ENCODE measurements around the gene TEX30. TPM values are rescaled to one million over a fixed set of nuclear protein-coding genes. Genes with fewer than 3 reads are reported as not detected.

The TEX30 gene
- polyA plus RNA-seq, 2 of the 4 experiments (the other 2 are of a cell fraction), result 12.9 to 21.3 TPM

- TF ChIP-seq, protein P1, sequence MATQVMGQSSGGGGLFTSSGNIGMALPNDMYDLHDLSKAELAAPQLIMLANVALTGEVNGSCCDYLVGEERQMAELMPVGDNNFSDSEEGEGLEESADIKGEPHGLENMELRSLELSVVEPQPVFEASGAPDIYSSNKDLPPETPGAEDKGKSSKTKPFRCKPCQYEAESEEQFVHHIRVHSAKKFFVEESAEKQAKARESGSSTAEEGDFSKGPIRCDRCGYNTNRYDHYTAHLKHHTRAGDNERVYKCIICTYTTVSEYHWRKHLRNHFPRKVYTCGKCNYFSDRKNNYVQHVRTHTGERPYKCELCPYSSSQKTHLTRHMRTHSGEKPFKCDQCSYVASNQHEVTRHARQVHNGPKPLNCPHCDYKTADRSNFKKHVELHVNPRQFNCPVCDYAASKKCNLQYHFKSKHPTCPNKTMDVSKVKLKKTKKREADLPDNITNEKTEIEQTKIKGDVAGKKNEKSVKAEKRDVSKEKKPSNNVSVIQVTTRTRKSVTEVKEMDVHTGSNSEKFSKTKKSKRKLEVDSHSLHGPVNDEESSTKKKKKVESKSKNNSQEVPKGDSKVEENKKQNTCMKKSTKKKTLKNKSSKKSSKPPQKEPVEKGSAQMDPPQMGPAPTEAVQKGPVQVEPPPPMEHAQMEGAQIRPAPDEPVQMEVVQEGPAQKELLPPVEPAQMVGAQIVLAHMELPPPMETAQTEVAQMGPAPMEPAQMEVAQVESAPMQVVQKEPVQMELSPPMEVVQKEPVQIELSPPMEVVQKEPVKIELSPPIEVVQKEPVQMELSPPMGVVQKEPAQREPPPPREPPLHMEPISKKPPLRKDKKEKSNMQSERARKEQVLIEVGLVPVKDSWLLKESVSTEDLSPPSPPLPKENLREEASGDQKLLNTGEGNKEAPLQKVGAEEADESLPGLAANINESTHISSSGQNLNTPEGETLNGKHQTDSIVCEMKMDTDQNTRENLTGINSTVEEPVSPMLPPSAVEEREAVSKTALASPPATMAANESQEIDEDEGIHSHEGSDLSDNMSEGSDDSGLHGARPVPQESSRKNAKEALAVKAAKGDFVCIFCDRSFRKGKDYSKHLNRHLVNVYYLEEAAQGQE (IDR thresholded peaks at IDR 0.05), result no peak
- TF ChIP-seq HOXB13 (CRISPR knock-in tag; IDR thresholded peaks at IDR 0.05; ENCODE audit: low read depth), result no peak
- no peak for TF ChIP-seq BHLHE40 (IDR thresholded peaks at IDR 0.05; ENCODE audit: low read depth, low read length)
- TF ChIP-seq CEBPB (IDR thresholded peaks at IDR 0.05), result no peak
- TF ChIP-seq POLR2AphosphoS2 (conservative IDR thresholded peaks at IDR 0.05; ENCODE audit: low read length), result no peak
These were observed 42.2 kb upstream of the TEX30 start (continued) for GRCh38 chr13:102815788-102816187.

DNA sequence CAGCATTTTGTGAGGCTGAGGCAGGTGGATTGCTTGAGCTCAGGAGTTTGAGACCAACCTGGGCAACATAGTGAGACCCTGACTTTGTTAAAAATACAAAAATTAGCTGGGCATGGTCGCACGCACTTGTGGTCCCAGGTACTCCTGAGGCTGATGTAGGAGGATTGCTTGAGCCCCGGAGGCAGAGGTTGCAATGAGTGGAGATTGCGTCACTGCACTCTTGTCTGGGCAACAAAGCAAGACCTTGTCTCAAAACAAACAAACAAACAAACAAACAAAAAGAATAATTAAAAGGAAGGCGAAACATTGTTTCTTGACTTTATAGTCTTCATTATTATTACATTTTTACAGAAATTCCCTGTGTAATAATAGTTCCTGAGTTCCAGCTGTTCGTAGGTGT, 41.2 kb upstream of the TEX30 start:
- ATAC-seq (no peak), FAIRE-seq (no peak), DNase-seq (ENCODE audit: low read depth in 1 of 2, low spot score in 1 of 2) (no peak)
- no peak for TF ChIP-seq FOSL2 (IDR thresholded peaks at IDR 0.05)
- no peak for TF ChIP-seq FOSL2 (CRISPR knock-in tag; IDR thresholded peaks at IDR 0.05)
- no peak for TF ChIP-seq BCL3 (IDR thresholded peaks at IDR 0.05)
- TF ChIP-seq E2F6 (IDR thresholded peaks at IDR 0.05; ENCODE audit: borderline replicate concordance, low read depth), result no peak
- TF ChIP-seq CEBPB (IDR thresholded peaks at IDR 0.05), result 0 out of 4 replicates have a peak, but pooled peaks of 1 of the 2 experiments have one; percentile 20
- TF ChIP-seq, protein P2, sequence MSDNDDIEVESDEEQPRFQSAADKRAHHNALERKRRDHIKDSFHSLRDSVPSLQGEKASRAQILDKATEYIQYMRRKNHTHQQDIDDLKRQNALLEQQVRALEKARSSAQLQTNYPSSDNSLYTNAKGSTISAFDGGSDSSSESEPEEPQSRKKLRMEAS (IDR thresholded peaks at IDR 0.05), result no peak
- no peak for TF ChIP-seq MAZ (IDR thresholded peaks at IDR 0.05; ENCODE audit: borderline replicate concordance, low read depth, low read length)
- TF ChIP-seq ELK1 (IDR thresholded peaks at IDR 0.05; ENCODE audit: low read depth, low read length), result no peak
- no peak for TF ChIP-seq EHF (CRISPR knock-in tag; IDR thresholded peaks at IDR 0.05)
- TF ChIP-seq CTCF (IDR thresholded peaks at IDR 0.05), result no peak
- POLR2A ChIA-PET, result no interaction called here
- 78% methylated on average over 6 of the region's 6 CpGs for WGBS (ENCODE audit: missing lambda C conversion rate)
- no peak overlapping the region for H3K27ac ChIP-seq
- H3K9me3 ChIP-seq, result no peaks in the 10 kb centered on the region
- H3K4me1 ChIP-seq, result no peaks in the 10 kb centered on the region
- CTCF ChIA-PET, result interaction anchor here (1.3 kb wide), 1 partner anchor 15 kb away, joined by 4 read pairs; no protein-coding TSS in a partner anchor
- H3K4me3 ChIP-seq, result no peak overlapping the region
- no peak overlapping the region for H3K4me2 ChIP-seq

DNA sequence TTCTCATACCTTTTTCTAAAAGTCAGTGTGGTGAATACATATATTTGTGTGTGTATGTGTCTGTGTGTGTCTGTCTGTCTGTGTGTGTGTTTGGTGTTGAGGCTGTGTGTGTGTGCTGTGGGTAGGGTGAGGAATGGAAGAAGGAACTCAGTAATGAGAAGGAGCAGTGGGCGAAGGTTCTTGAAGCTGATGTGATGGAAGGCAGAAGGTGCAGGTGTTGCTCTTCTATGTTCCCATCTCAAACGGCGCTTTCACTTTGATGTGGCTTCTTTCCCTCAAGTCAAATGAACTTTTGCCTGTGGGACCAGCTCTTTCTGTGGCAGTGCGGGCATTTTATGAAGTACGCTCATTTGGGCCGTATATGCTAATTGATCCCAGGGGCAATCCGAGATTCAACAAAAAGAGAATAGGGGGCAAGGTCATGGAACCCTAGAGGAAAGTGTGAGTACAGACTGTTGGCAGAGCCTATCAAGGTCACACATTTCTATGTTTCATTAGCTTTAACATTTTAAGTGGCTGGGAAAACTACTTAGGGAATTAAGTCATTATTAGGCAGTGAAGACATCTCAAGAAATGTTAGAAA, 40.5 kb upstream of the TEX30 start:
- Histone ChIP-seq H3K9me3 (no peaks in the 10 kb centered on the region), H3K4me2 (no peak overlapping the region), H3K27ac (no peak overlapping the region), H3K4me3 (no peak overlapping the region), H3K4me1 (no peaks in the 10 kb centered on the region)
- WGBS (ENCODE audit: missing lambda C conversion rate), result 90% methylated on average over 7 of the region's 7 CpGs
- ChIA-PET POLR2A (no interaction called here), CTCF (interaction anchor here (1.3 kb wide), 1 partner anchor 14 kb away, joined by 4 read pairs; no protein-coding TSS in a partner anchor)
- no peak for FAIRE-seq
- ATAC-seq, result no peak
- no peak for DNase-seq (ENCODE audit: low read depth in 1 of 2, low spot score in 1 of 2)
- no peak for TF ChIP-seq ESRRA (IDR thresholded peaks at IDR 0.05; ENCODE audit: borderline replicate concordance, low read length)
- TF ChIP-seq, protein P3, sequence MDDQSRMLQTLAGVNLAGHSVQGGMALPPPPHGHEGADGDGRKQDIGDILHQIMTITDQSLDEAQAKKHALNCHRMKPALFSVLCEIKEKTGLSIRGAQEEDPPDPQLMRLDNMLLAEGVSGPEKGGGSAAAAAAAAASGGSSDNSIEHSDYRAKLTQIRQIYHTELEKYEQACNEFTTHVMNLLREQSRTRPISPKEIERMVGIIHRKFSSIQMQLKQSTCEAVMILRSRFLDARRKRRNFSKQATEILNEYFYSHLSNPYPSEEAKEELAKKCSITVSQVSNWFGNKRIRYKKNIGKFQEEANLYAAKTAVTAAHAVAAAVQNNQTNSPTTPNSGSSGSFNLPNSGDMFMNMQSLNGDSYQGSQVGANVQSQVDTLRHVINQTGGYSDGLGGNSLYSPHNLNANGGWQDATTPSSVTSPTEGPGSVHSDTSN (IDR thresholded peaks at IDR 0.05), result no peak
- TF ChIP-seq, protein P4, sequence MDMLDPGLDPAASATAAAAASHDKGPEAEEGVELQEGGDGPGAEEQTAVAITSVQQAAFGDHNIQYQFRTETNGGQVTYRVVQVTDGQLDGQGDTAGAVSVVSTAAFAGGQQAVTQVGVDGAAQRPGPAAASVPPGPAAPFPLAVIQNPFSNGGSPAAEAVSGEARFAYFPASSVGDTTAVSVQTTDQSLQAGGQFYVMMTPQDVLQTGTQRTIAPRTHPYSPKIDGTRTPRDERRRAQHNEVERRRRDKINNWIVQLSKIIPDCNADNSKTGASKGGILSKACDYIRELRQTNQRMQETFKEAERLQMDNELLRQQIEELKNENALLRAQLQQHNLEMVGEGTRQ (IDR thresholded peaks at IDR 0.05), result no peak
- no peak for TF ChIP-seq HEYL (CRISPR knock-in tag; IDR thresholded peaks at IDR 0.05)
- TF ChIP-seq, protein P2 (IDR thresholded peaks at IDR 0.05), result no peak
- no peak for TF ChIP-seq CTCF (IDR thresholded peaks at IDR 0.05)
- TF ChIP-seq MYC (IDR thresholded peaks at IDR 0.05; ENCODE audit: borderline replicate concordance, low read length), result no peak

All from A549 (cell line).